Measurements from ENCODE around the gene WNT2.

DNA sequence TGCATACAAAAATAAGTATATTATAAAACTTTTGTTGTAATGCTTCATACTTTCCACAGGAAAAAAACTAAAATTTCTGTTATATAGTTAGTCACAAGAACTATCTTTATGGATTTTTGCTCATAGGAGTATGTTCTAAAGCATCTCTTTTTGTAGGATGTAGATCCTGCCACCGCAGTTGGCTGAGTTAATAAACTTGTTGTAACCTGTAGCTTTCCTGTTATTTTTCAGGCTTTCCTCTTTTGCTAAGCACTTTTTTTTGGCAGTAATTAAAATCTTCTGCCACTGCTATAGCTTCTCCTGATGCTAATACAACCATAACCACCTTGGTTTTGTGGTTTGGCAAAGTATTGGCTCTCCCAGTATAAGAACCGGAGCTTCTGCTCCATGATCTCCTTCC lies 60.3 kb downstream of the WNT2 start:
- TF ChIP-seq, protein P1, sequence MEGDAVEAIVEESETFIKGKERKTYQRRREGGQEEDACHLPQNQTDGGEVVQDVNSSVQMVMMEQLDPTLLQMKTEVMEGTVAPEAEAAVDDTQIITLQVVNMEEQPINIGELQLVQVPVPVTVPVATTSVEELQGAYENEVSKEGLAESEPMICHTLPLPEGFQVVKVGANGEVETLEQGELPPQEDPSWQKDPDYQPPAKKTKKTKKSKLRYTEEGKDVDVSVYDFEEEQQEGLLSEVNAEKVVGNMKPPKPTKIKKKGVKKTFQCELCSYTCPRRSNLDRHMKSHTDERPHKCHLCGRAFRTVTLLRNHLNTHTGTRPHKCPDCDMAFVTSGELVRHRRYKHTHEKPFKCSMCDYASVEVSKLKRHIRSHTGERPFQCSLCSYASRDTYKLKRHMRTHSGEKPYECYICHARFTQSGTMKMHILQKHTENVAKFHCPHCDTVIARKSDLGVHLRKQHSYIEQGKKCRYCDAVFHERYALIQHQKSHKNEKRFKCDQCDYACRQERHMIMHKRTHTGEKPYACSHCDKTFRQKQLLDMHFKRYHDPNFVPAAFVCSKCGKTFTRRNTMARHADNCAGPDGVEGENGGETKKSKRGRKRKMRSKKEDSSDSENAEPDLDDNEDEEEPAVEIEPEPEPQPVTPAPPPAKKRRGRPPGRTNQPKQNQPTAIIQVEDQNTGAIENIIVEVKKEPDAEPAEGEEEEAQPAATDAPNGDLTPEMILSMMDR (IDR thresholded peaks at IDR 0.05) = no peak
- no peak for TF ChIP-seq POLR2A (IDR thresholded peaks at IDR 0.05)
